CD4-positive, alpha-beta T cell treated with Interferon alpha-2 for 1 hour (primary cell): ENCODE results near the gene SYT1.
"Not testable (repeated sequence)": the region's sequence is repeated elsewhere in the genome, so short reads cannot be mapped to it uniquely, and the experiment has no call there.

Experiments used
- DNase-seq, 2 donors: peaks; one replicate each; pipeline ENCODE4 v3.0.0-alpha.2; 2020 to 2022

SYT1 gene

GRCh38 chr12:78864403-78864869 is at the start of gene SYT1:
Gene SYT1 (plus strand): TSS chr12:78864774.
- DNase-seq: no peak

DNA sequence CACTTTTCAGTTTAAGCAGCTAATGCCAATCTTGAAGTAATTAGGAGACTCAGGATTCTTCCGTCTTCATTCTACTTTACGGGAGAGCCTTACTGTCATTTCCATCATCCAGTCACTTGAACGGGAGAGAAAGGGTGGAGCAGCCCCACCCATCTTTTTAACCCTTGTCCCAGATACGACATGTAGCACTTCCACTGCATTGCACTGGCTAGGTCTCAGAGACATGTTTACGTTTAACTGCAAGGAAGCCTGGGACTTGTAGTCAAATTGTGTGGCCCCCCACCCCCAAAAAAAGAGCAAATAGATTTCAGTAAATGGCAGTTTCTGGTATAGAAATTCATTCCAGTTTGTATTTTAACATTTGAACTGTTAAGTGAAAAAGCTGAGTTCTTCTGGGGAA is 46.1 kb upstream of the SYT1 start:
- DNase-seq: no peak

DNA sequence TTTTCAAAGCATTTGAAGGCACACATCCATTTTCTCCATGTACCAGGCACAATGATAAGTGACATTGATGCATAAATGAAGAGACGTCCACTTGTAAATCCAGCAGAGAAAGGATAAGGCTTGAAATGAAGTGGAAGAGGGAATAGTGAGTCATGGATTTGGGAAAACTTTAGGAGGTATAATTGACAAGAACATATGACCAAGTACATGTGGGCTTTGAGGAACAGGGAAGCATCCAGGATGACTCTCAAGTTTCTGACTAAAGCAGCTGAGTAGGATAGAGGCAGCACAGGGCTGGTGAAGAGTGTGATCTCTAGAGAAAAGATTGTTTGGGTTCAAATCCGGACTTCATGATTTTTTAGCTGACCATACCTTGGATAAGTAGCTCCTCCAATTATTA is 43.6 kb upstream of the SYT1 start:
- DNase-seq: no peak

GRCh38 chr12:78824918-78825317 is 39.7 kb upstream of the SYT1 start:
- no peak for DNase-seq

DNA sequence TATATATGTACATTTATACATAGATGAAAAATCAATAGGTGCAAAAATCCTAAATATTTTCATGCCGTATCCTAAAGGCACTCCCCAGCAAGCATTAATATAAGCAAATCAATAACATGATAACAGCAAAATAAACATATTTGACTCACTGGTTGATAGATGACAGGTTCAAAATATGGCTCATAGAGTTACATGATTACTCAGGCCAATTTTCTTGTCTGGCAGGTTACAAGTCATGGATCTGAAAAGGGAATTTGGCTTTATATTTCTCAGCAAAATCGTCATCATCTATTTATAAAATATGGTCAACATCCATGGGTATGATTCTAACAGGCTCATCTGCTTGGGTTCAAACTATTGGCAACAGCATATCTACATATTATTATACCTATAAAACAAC is 34.9 kb upstream of the SYT1 start:
- no peak for DNase-seq

DNA sequence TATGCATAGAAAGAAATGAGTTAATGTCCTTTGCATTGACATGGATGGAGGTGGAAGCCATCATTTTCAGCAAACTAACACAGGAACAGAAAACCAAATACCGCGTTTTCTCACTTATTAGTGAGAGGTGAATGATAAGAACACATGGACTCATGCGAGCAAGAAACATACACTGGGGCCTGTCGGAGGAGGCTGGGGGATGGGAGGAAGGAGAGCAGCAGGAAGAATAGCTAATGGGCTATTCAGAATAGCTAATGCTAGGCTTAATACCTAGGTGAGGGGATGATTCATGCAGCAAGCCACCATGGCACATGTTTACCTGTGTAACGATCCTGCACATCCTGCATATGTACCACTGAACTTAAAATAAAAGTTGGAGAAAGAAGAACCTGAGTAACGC is 29.1 kb upstream of the SYT1 start:
- no peak for DNase-seq

DNA sequence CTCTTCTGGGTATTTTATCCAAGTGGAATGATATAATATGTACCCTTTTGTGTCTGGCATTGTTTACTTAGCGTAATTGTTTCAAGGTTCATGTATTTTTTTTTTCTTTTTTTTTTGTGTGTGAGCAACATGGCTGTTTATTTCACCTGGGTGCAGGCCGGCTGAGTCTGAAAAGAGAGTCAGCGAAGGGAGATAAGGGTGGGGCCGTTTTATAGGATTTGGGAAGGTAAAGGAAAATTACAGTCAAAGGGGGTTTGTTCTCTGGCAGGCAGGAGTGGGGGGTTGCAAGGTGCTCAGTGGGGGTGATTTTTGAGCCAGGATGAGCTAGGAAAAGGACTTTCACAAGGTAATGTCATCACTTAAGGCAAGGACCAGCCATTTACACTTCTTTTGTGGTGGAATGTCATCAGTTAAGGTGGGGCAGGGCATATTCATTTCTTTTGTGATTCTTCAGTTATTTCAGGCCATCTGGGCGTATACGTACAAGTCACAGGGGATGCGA is 24.0 kb upstream of the SYT1 start:
- not testable (repeated sequence) for DNase-seq

- DNase-seq: no peak
Measured at GRCh38 chr12:78853231-78853630, 11.3 kb upstream of the SYT1 start.

- no peak for DNase-seq
Measured at GRCh38 chr12:78863482-78864402, 832 bp upstream of the SYT1 start.

DNA sequence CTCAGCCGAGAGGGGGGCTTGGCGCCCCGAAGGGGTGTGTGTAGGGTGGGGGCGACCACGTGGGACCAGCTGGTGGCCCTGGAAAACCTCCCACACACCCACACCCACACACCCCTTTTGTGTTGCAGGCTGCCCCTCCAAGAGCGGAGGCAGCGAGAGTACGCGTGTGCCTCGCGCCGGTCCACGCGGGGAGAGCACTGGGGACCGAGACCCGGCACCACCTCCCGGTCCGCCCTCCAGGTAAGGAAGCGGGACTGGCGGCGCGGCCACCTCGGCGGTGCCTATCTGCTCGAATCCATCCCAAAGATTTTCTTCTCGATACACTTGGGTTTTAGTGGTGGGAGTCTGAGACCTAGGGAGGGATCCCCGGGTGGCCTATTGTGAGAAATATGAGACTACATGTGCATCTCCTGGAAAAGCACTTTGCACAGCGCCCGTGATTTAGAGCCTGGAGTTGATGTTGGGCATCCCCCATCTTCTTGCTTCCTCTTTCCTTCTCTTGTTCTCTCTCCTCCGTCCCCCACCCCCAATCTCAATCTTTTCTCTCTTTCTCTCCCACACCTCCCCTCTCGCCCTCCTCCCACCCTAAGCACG is 393 bp downstream of the SYT1 start:
- DNase-seq: no peak

DNA sequence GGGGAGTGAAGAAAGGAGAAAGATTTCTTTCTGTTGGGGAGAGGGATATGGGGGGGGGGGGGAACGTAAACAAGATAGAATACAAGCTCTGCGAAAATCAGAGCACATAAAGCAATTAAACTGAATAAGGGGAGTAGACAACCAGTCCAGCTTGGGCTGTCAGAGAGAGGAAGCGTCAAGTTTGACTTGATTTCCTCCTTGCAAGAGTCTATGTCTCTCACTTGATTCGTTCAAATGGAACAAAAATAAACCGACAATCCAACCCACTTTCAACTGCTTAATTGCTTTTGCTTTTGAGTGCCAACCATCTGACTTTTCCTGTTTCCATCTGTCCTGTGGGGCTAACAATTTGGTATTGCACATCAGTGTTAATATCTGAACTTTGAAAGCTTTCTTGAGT is 942 bp downstream of the SYT1 start:
- no peak for DNase-seq

DNA sequence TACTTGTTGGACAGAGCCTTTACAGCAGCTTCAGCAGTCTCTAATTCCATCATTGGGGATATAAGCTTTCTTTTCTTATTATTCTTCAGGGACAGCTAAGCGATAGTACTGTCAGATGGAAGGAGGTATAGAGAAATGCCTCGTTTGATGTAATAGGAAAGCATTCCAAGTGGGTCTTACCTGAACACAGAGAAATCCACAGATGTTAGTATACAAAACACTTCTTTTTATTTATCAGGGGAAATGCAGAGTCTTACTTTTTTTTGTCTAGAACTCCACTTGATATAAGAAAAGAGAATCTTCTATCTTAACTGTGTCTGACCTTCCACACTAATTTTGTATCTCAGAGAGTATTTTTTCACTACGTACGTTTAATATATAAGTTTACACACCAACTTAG is 1.9 kb downstream of the SYT1 start:
- no peak for DNase-seq

GRCh38 chr12:78870539-78870938 is 6.0 kb downstream of the SYT1 start:
- no peak for DNase-seq

DNA sequence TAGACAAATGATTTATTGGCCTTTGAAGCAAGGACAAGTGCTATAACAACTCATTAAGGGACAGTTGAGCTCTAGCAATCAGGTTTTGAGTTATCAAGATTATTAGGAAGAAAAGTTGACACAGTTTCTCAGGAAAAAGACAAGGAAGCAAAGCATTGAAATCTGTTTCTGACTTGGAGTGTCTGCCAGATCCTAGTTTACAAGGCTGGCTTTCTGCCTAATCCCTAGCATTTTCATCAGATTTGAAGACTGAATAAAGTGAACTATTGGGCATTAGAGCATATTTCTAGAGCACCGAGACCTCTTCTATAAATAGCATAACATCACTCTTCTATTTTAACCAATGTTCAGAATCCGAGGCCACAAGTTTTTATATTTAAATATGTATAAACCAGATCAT is 7.0 kb downstream of the SYT1 start:
- DNase-seq: no peak

DNA sequence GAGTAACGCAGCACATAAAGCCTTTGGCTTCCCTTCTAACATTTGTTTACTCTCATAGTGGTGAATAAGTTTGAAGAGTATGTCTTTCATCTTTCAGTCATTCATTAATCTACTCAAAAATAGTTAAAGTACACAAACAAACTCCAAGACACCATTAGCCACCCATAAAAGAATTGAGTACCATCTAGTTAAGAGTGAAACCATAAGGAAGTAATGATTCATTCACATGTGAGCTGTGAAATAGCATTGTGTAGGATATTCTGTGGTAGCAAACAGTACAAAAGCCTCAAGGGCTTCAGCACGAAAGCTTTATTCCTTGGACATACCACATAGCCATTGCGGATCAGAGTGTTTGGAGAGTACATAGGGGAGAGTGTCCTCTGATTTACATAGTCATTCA is 13.9 kb downstream of the SYT1 start:
- no peak for DNase-seq

GRCh38 chr12:78878866-78879265 is 14.3 kb downstream of the SYT1 start:
- no peak for DNase-seq

- DNase-seq: no peak
Measured at GRCh38 chr12:78880078-78880477, 15.5 kb downstream of the SYT1 start.

DNA sequence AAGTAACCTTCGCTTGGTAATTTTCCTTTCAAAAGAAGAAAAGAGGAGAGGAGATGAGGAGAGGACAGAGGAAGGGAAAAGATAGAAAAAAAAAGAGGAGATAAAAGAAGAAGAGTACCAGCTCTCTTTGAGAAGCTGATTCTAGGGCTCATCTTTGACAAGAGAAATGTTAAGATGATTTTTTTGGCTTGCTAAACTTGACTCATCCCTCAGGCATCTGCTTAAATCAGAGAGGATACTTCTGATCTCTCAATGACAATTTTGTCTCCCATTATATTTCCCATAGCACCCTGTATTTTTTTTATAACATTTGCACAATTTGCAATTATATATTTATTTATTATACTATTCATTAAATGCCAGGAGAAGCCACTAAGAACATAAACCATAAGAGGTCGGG is 17.1 kb downstream of the SYT1 start:
- DNase-seq: no peak

- no peak for DNase-seq
Measured at GRCh38 chr12:78885466-78885865, 20.9 kb downstream of the SYT1 start.

DNA sequence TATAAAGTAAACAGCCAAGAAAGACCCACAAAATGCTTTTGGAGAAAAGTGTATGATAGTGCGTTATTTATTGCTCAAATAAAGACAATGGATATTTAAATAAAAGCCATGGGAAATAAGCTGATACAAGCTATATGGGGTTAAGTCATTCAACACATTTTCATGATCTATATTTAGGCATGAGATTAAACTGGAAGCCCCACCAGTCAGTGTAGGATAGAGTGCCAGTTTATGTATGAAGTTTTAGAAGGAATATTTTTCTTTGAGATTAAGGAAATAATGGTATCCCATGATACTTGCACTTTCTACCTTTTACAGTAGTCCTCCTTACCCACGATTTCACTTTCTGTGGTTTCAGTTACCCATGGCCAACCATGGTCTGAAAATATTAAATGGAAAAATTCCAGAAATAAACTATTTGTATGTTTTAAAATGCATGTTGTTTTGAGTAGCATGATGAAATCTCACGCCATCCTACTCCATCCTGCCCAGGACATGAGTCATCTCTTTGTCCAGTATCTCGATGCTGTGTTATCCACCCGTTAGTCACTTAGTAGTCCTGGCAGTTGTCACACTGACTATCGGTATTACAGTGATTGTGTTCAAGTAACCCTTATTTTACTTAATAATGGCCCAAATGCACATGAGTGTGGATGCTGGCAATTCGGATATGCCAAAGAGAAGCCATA is 22.3 kb downstream of the SYT1 start:
- DNase-seq: no peak

- DNase-seq: no peak
Measured at GRCh38 chr12:78887444-78887843, 22.9 kb downstream of the SYT1 start.

- no peak for DNase-seq
Measured at GRCh38 chr12:78888568-78888967, 24.0 kb downstream of the SYT1 start.

- no peak for DNase-seq
Measured at GRCh38 chr12:78891646-78892353, 27.2 kb downstream of the SYT1 start.
